Measurements from ENCODE around the gene GPT2. TPM values are rescaled to one million over a fixed set of nuclear protein-coding genes. Genes with fewer than 3 reads are reported as not detected.

The GPT2 gene
- total RNA-seq, 2 donors from 2014 or later = 36.5 to 38.2 TPM

DNA sequence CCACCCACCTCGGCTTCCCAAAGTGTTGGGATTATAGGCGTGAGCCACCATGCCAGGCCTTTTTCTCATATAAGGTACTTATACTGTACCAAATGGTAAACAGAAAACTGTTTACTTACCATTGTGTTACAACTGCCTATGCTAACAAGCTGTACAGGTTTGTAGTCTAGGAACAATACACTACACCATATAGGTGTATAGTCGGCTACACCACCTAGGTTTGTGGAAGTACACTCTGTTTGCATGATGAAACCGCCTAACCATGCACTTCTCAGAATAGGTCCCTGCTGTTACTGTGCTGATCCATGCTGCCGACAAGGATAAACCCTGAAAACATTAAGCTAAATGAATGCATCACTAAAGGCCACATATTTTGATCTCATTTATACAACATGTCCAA is 70.4 kb downstream of the GPT2 start:
- H3K27me3 Mint-ChIP-seq (ENCODE audit: low read depth) = no peaks in the 10 kb centered on the region
- peaks cover 7% of the 10 kb centered on the region for H3K4me1 Mint-ChIP-seq (ENCODE audit: low read depth)
- H3K4me3 Mint-ChIP-seq = no peak overlapping the region
- H3K36me3 Mint-ChIP-seq (ENCODE audit: insufficient read depth in 2 of 2) = peaks cover 7 to 17% of the 10 kb centered on the region in 2 donors
- H3K9me3 Mint-ChIP-seq = no peaks in the 10 kb centered on the region
- DNase-seq (no peak), ATAC-seq (replicated peaks in 1 of 2) (no peak)
- H3K27ac Mint-ChIP-seq = no peak overlapping the region

DNA sequence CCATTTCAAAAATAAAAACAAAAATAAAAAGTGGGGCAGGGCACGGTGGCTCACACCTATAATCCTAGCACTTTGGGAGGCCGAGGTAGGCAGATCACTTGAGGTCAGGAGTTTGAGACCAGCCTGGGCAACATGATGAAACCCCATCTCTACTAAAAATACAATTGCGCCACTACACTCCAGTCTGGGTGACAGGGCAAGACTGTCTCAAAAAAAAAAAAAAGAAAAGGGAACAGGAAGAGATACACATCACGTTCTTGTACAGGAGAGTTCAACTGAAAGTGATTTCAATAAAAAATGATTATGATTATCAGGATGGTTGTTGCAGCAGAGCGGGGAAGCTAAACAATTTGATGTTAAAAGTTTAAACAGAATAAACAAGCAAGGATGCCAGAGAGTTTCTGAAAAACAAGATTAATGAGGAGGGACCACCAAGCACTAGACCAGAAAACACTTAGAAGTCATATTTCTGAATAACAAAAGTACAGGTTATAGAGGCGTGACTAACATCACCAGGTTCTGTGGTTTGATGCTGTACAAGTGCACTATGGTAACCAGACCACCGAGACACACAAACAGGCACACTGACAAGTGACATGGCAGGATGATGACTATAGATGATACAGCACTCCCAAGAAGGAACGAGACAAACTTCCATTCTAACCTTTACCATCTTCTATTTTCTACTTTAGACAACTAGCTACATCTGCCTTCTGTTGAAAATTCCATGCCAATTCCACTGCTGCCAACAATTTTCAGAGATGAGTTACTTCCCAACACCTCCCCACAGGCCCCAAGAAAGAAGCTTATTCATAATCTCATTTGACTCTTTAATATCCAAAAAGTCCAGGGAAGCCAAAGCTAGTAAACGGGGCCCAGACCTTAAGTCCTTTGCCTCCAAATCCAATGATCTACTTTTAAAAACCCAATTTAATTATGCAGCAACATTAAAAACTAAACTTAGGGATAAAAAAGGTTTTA is 77.5 kb downstream of the GPT2 start:
- Mint-ChIP-seq H3K9me3 (no peaks in the 10 kb centered on the region), H3K4me3 (peak overlapping the region; percentile 32 to 62), H3K36me3 (ENCODE audit: insufficient read depth in 2 of 2) (peaks cover 13 to 46% of the 10 kb centered on the region in 2 donors), H3K27ac (peak overlapping the region; percentile 99), H3K4me1 (ENCODE audit: low read depth) (peaks cover 36% of the 10 kb centered on the region), H3K27me3 (ENCODE audit: low read depth) (no peaks in the 10 kb centered on the region)
- ATAC-seq (replicated peaks in 1 of 2) (peak; percentile 100), DNase-seq (peak; percentile 59 to 61)

GRCh38 chr16:46962629-46963028 is 78.5 kb downstream of the GPT2 start:
- H3K4me1 Mint-ChIP-seq (ENCODE audit: low read depth) = peaks cover 41% of the 10 kb centered on the region
- no peak for ATAC-seq (replicated peaks in 1 of 2)

GRCh38 chr16:46968063-46968435 is 83.9 kb downstream of the GPT2 start:
- H3K4me3 Mint-ChIP-seq = no peak overlapping the region
- H3K36me3 Mint-ChIP-seq (ENCODE audit: insufficient read depth in 2 of 2) = peaks cover 15 to 45% of the 10 kb centered on the region in 2 donors
- ATAC-seq (replicated peaks in 1 of 2) = no peak
- H3K4me1 Mint-ChIP-seq (ENCODE audit: low read depth) = peaks cover 56% of the 10 kb centered on the region
- no peak for DNase-seq
- H3K27me3 Mint-ChIP-seq (ENCODE audit: low read depth) = no peaks in the 10 kb centered on the region
- H3K9me3 Mint-ChIP-seq = no peaks in the 10 kb centered on the region
- peak overlapping the region; percentile 60 for H3K27ac Mint-ChIP-seq

More at GRCh38 chr16:46962629-46963028, 78.5 kb downstream of the GPT2 start:
- Mint-ChIP-seq H3K36me3 (ENCODE audit: insufficient read depth in 2 of 2) (peaks cover 15 to 51% of the 10 kb centered on the region in 2 donors), H3K27me3 (ENCODE audit: low read depth) (no peaks in the 10 kb centered on the region), H3K4me3 (peak overlapping the region in 1 of 2 donors; percentile 62), H3K9me3 (no peaks in the 10 kb centered on the region), H3K27ac (peak overlapping the region; percentile 99)
- no peak for DNase-seq

DNA sequence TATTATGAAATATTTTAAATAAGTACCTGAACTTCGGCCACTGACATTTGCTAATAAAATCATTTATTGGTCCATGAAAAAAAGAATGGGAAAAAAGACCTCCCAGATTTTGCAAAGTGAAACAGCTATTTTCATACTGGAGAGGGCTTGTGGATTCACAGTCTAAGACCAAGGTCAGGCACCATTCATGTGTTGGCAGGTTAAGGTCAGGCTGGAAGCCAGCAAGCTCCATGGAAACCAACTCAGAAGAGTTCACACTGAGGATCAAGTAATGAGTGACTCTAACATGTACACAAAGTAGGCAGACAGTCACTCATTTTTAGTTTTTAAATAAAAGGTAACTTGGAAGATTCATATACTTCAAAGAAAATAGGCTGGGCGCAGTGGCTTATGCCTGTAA is 85.9 kb downstream of the GPT2 start:
- ATAC-seq (replicated peaks in 1 of 2) (no peak), DNase-seq (no peak)
- Mint-ChIP-seq H3K27ac (peak overlapping the region; percentile 87), H3K4me1 (ENCODE audit: low read depth) (peaks cover 58% of the 10 kb centered on the region), H3K36me3 (ENCODE audit: insufficient read depth in 2 of 2) (peaks cover 15 to 35% of the 10 kb centered on the region in 2 donors), H3K27me3 (ENCODE audit: low read depth) (no peaks in the 10 kb centered on the region), H3K4me3 (peak overlapping the region; percentile 17 to 54), H3K9me3 (no peaks in the 10 kb centered on the region)

- ATAC-seq (replicated peaks in 1 of 2) (no peak), DNase-seq (no peak)
- peak overlapping the region; percentile 59 to 67 for H3K4me3 Mint-ChIP-seq
- H3K9me3 Mint-ChIP-seq = no peaks in the 10 kb centered on the region
- H3K27me3 Mint-ChIP-seq (ENCODE audit: low read depth) = no peaks in the 10 kb centered on the region
- H3K27ac Mint-ChIP-seq = peak overlapping the region; percentile 88
- peaks cover 15 to 30% of the 10 kb centered on the region in 2 donors for H3K36me3 Mint-ChIP-seq (ENCODE audit: insufficient read depth in 2 of 2)
- H3K4me1 Mint-ChIP-seq (ENCODE audit: low read depth) = peaks cover 70% of the 10 kb centered on the region
Measured at GRCh38 chr16:46971271-46971670, 87.1 kb downstream of the GPT2 start.

- no peaks in the 10 kb centered on the region for H3K27me3 Mint-ChIP-seq (ENCODE audit: low read depth)
Measured at GRCh38 chr16:46972429-46973206, 88.5 kb downstream of the GPT2 start.

DNA sequence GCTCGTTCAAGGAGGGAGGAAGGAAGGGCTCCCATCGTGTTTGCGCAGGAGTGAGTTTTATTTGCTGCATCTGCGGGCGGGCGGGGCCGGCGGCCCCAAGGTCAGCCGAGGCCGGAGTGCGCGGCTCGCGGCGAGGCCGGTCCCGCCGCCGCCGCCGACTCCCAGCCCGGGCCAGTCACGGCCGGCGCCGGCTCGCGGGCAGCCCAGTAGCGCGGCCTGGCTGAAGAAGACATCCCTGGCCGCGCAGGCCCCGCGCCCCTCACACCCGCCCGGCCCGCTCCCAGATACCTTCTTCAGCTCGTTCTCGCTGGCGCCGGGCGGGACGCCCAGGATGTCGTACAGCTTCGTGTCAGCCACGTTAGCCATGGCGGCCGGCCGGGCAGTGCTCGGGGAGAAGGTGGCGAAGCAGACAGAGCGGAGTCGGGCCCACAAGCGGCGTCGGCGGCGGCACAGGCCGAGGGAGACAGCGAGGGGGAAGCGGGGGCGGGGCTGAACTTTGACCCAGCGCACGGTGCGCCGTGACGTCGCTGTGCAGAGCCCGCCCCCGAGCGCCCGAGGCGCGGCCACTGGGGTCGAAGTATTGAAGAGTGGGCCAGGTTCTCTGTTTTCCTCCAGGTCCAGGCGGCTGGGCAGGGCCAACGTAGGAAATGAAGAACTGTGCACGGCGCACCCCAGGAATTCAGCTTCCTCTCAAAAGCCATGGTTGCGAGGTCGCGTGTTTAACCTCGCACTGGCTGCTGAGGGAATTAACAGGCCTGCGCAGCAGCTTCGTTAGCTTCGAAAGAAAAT is 89.2 kb downstream of the GPT2 start, which contains the start of gene DNAJA2:
Gene DNAJA2, minus strand, starts transcription at position 468 of the 789 bp plus-strand sequence. Its CDS starts 102 bp downstream, at position 366.
- Mint-ChIP-seq H3K4me1 (ENCODE audit: low read depth) (peaks cover 72% of the 10 kb centered on the region), H3K9me3 (no peaks in the 10 kb centered on the region), H3K27me3 (ENCODE audit: low read depth) (no peaks in the 10 kb centered on the region), H3K4me3 (peak within 1 kb of the TSS; percentile 97 to 99), H3K36me3 (ENCODE audit: insufficient read depth in 2 of 2) (peaks cover 12 to 17% of the 10 kb centered on the region in 2 donors), H3K27ac (peak within 1 kb of the TSS; percentile 98)
- DNase-seq (peak; percentile 95 to 96), ATAC-seq (replicated peaks in 1 of 2) (peak; percentile 93 to 95)

More at GRCh38 chr16:46972429-46973206, 88.5 kb downstream of the GPT2 start:
- peak overlapping the region; percentile 97 for H3K27ac Mint-ChIP-seq
- ATAC-seq (replicated peaks in 1 of 2) (peak; percentile 58 to 61), DNase-seq (peak; percentile 71 to 74)
- H3K4me3 Mint-ChIP-seq = peak overlapping the region; percentile 97 to 99
- no peaks in the 10 kb centered on the region for H3K9me3 Mint-ChIP-seq
- H3K36me3 Mint-ChIP-seq (ENCODE audit: insufficient read depth in 2 of 2) = peaks cover 12 to 20% of the 10 kb centered on the region in 2 donors
- peaks cover 72% of the 10 kb centered on the region for H3K4me1 Mint-ChIP-seq (ENCODE audit: low read depth)

GRCh38 chr16:46973996-46974324 is 89.8 kb downstream of the GPT2 start:
- Mint-ChIP-seq H3K36me3 (ENCODE audit: insufficient read depth in 2 of 2) (peaks cover 12 to 14% of the 10 kb centered on the region in 2 donors), H3K4me3 (peak overlapping the region; percentile 92 to 96), H3K27ac (peak overlapping the region; percentile 98), H3K9me3 (no peaks in the 10 kb centered on the region), H3K27me3 (ENCODE audit: low read depth) (no peaks in the 10 kb centered on the region), H3K4me1 (ENCODE audit: low read depth) (peaks cover 68% of the 10 kb centered on the region)
- DNase-seq (no peak), ATAC-seq (replicated peaks in 1 of 2) (no peak)

DNA sequence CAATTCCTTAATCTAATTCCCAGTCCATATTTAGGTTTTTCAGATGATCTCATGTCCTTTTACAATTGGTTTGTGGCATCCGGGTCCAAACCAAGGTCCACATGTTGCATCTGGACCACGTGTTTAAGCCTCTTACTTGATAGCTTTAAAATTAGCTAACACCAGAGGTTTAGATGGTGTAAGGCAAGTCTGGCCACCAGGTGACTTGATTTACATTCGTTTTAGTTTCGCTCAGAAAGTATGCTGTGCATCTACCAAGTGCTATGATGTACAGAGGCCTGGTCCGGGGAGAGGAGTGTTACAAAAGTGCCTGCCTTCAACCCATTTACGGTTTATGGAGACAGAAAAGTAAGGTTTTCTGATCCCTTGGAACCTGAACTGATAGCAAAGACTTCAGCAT is 90.2 kb downstream of the GPT2 start:
- Mint-ChIP-seq H3K27ac (peak overlapping the region; percentile 98), H3K4me1 (ENCODE audit: low read depth) (peaks cover 64% of the 10 kb centered on the region), H3K4me3 (peak overlapping the region; percentile 92 to 96), H3K27me3 (ENCODE audit: low read depth) (no peaks in the 10 kb centered on the region), H3K36me3 (ENCODE audit: insufficient read depth in 2 of 2) (peaks cover 10 to 12% of the 10 kb centered on the region in 2 donors), H3K9me3 (no peaks in the 10 kb centered on the region)
- peak; percentile 19 to 24 for DNase-seq
- peak in 1 of 2 donors; percentile 10 for ATAC-seq (replicated peaks in 1 of 2)

DNA sequence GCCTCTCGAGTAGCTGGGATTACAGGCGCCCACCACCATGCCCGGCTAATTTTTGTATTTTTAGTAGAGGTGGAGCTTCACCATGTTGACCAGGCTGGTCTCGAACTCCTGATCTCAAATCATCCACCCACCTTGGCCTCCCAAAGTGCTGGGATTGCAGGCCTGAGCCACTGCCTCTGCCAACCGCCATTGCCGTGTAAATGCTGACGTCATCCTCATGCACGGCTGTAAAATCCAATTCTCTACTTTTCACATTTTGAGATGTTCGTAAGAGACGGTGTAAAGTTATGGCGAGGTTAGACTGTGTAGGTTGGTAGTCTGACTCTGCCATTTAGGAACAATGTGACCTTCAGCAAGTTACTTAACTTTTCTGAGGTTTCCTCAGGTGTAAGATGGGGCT is 91.0 kb downstream of the GPT2 start:
- Mint-ChIP-seq H3K36me3 (ENCODE audit: insufficient read depth in 2 of 2) (peaks cover 8 to 12% of the 10 kb centered on the region in 2 donors), H3K4me1 (ENCODE audit: low read depth) (peaks cover 58% of the 10 kb centered on the region)

DNA sequence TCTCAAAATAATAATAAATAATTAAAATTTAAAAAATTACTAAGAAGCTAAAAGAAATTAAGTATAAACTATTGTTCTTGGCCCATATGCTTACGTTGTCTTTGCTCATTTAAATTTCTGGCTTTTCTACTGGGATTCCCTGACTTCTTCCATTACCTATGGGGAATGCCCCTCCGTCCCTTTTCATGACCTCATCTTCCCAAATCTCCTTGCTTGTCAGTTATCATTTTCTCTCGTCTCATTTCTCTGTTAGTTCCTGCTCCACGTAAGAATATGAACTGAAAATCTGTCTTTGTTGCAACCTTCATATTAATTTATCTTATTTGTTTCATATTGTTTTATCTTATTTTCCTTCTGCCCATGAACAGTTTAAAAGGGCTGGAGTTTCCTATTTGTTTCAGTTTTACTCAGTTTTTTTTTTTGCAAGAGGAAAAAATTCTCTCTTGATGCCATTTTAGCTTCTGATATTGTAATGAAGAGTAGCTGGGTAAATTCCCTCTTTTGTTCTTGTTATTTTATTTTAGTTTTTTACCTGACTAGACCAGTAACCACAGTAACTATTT is 91.8 kb downstream of the GPT2 start:
- DNase-seq (no peak), ATAC-seq (replicated peaks in 1 of 2) (no peak)
- no peaks in the 10 kb centered on the region for H3K9me3 Mint-ChIP-seq
- no peaks in the 10 kb centered on the region for H3K27me3 Mint-ChIP-seq (ENCODE audit: low read depth)
- peaks cover 8 to 10% of the 10 kb centered on the region in 2 donors for H3K36me3 Mint-ChIP-seq (ENCODE audit: insufficient read depth in 2 of 2)
- peak overlapping the region; percentile 48 to 57 for H3K4me3 Mint-ChIP-seq
- peak overlapping the region; percentile 88 for H3K27ac Mint-ChIP-seq
- peaks cover 52% of the 10 kb centered on the region for H3K4me1 Mint-ChIP-seq (ENCODE audit: low read depth)

More for the DNA sequence above, 91.0 kb downstream of the GPT2 start:
- Mint-ChIP-seq H3K27me3 (ENCODE audit: low read depth) (no peaks in the 10 kb centered on the region), H3K27ac (peak overlapping the region; percentile 98), H3K9me3 (no peaks in the 10 kb centered on the region), H3K4me3 (peak overlapping the region; percentile 92 to 96)
- ATAC-seq (replicated peaks in 1 of 2) (no peak), DNase-seq (no peak)
